ENCODE data around the gene MAN1B1. TPM values are rescaled to one million over a fixed set of nuclear protein-coding genes. Genes with fewer than 3 reads are reported as not detected.

The MAN1B1 gene
- total RNA-seq, 2 experiments from 2014 or later, result 18.7 to 18.9 TPM

DNA sequence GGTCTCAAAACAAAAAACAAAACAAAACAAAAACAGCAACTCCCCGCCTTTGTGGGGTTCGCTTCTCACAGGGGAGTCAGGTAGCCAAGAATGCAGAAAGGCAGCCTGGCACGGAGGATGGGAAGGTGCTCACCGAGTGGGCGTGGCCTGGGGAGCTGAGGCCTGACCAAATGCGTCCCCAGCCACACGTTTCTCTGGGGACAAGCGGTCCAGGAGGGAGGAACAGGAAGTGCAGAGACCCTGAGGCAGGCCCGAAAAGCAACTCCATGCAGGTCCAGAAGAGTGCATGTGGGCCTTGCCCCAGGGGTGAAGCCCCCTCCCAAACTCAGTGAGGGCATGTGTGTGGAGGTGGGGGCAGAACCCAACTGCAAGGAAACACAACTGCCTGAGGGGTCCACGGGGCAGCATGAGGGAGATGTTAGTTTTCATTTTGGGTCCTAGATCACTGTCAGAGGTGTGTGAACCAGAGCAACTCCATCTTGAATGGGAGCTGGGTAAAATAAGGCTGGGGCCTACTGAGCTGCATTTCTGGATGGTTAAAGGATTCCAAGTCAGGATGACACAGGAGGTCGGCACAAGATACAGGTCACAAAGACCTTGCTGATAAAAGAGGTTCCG lies 12.0 kb upstream of the MAN1B1 start:
- CTCF ChIA-PET, result interaction anchor here (1.4 kb wide), 1 partner anchor 11 kb away, joined by 3 read pairs; no protein-coding TSS in a partner anchor
- intact Hi-C loops (cut with micrococcal nuclease), result no loop called here
- H3K9me3 Mint-ChIP-seq, result no peaks in the 10 kb centered on the region
- H3K27ac Mint-ChIP-seq, result no peak overlapping the region
- no peaks in the 10 kb centered on the region for H3K36me3 Mint-ChIP-seq (ENCODE audit: low read depth)
- no peaks in the 10 kb centered on the region for H3K27me3 Mint-ChIP-seq (ENCODE audit: low read depth)
- H3K4me3 Mint-ChIP-seq, result no peak overlapping the region
- H3K4me1 Mint-ChIP-seq (ENCODE audit: low read depth), result peaks cover 5% of the 10 kb centered on the region
- DNase-seq, result no peak

DNA sequence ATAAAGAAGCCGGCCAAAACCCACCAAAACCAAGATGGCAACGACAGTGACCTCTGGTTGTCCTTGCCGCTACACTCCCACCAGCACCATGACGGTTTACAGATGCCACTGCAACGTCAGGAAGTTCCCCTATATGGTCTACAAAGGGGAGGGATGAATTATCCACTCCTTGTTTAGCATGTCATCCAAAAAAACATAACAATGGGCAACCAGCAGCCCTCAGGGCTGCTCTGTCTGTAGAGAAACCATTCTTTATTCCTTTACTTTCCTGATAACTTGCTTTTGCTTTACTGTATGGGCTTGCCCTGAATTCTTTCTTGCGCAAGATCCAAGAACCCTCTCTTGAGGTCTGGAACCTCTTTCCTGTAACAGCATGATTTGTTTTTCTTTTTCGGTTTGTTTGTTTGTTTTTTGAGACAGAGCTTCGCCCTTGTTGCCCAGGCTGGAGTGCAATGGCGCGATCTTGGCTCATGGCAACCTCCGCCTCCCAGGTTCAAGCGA lies 11.5 kb upstream of the MAN1B1 start:
- H3K27me3 Mint-ChIP-seq (ENCODE audit: low read depth), result no peaks in the 10 kb centered on the region
- no peaks in the 10 kb centered on the region for H3K36me3 Mint-ChIP-seq (ENCODE audit: low read depth)
- no peak overlapping the region for H3K27ac Mint-ChIP-seq
- no peaks in the 10 kb centered on the region for H3K9me3 Mint-ChIP-seq
- intact Hi-C loops (cut with micrococcal nuclease), result no loop called here
- H3K4me3 Mint-ChIP-seq, result no peak overlapping the region
- DNase-seq, result no peak
- CTCF ChIA-PET, result interaction anchor here (1.0 to 1.8 kb wide), 3 partner anchors 11 to 128 kb away, joined by 3 to 6 read pairs (median 3); no protein-coding TSS in a partner anchor
- peaks cover 5% of the 10 kb centered on the region for H3K4me1 Mint-ChIP-seq (ENCODE audit: low read depth)

DNA sequence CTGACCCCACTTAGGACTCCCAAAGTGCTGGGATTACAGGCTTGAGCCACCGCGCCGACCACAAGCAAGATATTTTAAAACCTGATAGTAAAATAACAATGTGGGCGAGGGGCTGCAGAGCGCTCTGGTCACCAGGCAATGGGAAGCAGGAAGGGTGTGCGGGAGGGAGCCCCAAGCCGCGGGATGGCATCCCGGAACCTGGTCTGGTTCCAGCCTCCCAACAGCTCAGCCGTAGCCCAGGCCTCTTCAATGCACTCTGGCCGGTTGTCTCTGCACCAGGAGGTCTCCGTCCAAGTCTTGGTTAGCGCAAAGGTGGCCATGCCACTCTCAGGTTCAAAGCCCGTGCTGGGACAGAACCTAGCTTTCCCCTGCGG lies 10.2 kb upstream of the MAN1B1 start:
- CTCF ChIA-PET, result interaction anchor here (0.8 to 2.3 kb wide), 5 partner anchors 10 to 47 kb away, joined by 3 to 19 read pairs (median 5); no protein-coding TSS in a partner anchor
- H3K4me1 Mint-ChIP-seq (ENCODE audit: low read depth), result no peaks in the 10 kb centered on the region
- intact Hi-C loops (cut with micrococcal nuclease), result no loop called here
- no peaks in the 10 kb centered on the region for H3K36me3 Mint-ChIP-seq (ENCODE audit: low read depth)
- H3K4me3 Mint-ChIP-seq, result peak overlapping the region; percentile 57
- no peak overlapping the region for H3K27ac Mint-ChIP-seq
- no peaks in the 10 kb centered on the region for H3K27me3 Mint-ChIP-seq (ENCODE audit: low read depth)
- no peaks in the 10 kb centered on the region for H3K9me3 Mint-ChIP-seq
- no peak for DNase-seq

DNA sequence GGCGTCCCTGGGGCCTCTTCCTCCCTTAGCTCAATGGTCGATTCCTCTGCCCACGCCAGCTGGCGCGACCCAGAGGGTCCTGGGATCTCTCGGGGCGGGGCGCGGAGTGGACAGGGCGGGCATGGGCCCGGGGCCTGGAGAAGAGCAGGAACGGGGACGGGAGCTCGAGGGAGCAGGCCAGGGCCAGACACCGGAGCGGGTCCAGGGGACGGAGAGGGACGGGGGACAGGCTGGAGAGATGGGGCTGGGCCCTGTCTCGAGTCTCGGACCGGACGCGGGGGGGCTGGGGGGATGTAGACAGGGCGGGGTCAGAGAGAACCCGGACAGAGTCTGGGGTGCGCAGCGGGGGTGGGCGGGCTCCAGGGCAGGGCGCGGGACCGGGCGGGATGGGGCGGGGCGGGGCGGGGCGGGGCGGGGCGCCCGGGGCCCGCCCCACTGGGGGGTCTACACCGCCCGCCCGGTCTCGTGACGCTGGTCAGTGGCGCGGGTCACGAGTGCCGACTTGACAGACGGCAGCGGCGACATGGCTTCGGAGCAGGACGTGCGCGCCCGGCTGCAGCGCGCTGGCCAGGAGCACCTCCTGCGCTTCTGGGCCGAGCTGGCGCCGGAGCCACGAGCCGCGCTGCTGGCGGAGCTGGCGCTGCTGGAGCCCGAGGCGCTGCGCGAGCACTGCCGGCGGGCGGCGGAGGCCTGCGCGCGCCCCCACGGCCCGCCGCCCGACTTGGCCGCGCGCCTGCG lies 9.6 kb upstream of the MAN1B1 start, which contains the start of gene UAP1L1:
UAP1L1 (plus strand) TSS at position 508 of the 738 bp plus-strand sequence; CDS start at position 524, 16 bp downstream.
- intact Hi-C loops (cut with micrococcal nuclease), result no loop called here
- no peak within 1 kb of the TSS for H3K27ac Mint-ChIP-seq
- H3K4me3 Mint-ChIP-seq, result peak within 1 kb of the TSS; percentile 66
- H3K27me3 Mint-ChIP-seq (ENCODE audit: low read depth), result no peaks in the 10 kb centered on the region
- CTCF ChIA-PET, result interaction anchor here (0.8 to 2.3 kb wide), 6 partner anchors 10 to 48 kb away, joined by 3 to 19 read pairs (median 4); no protein-coding TSS in a partner anchor
- no peaks in the 10 kb centered on the region for H3K4me1 Mint-ChIP-seq (ENCODE audit: low read depth)
- H3K36me3 Mint-ChIP-seq (ENCODE audit: low read depth), result no peaks in the 10 kb centered on the region
- peak; percentile 51 for DNase-seq
- no peaks in the 10 kb centered on the region for H3K9me3 Mint-ChIP-seq

DNA sequence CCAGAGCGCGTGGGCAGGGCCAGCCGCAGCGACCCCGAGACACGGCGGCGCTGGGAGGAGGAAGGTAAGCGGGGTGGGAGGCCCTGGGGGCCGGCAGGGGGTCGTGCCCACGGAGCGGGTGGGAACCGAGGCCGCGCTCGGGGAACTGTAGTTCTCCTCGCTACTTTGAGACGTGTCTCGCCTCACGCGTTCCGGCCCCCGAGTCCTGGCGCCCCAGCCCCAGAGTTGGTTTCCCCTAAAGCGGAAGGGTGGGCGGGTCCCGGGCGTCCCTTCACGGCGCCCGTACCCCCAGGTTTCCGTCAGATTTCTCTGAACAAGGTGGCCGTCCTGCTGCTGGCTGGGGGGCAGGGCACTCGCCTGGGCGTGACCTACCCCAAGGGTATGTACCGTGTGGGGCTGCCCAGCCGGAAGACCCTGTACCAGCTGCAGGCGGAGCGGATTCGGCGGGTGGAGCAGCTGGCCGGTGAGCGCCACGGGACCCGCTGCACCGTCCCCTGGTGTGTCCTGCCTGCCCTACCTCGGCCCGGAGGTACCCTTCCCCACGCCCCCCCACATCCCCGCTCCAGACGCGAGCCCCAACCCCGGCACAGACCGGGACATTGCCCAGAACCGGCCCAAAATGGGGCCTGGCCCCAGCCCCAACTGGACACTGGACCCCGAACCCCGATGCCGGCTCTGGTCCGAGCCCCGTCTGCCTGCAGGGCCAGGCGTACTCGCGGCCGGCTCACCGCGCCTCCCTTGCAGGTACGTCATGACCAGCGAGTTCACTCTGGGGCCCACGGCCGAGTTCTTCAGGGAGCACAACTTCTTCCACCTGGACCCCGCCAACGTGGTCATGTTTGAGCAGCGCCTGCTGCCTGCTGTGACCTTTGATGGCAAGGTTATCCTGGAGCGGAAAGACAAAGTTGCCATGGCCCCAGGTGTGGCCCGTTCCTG lies 8.8 kb upstream of the MAN1B1 start:
- intact Hi-C loops (cut with micrococcal nuclease), result no loop called here
- no peak overlapping the region for H3K27ac Mint-ChIP-seq
- CTCF ChIA-PET, result interaction anchor here (0.9 to 2.3 kb wide), 4 partner anchors 10 to 48 kb away, joined by 3 to 19 read pairs (median 4); no protein-coding TSS in a partner anchor
- H3K4me3 Mint-ChIP-seq, result peak overlapping the region; percentile 66
- no peaks in the 10 kb centered on the region for H3K36me3 Mint-ChIP-seq (ENCODE audit: low read depth)
- no peaks in the 10 kb centered on the region for H3K27me3 Mint-ChIP-seq (ENCODE audit: low read depth)
- H3K9me3 Mint-ChIP-seq, result no peaks in the 10 kb centered on the region
- peak; percentile 37 for DNase-seq
- no peaks in the 10 kb centered on the region for H3K4me1 Mint-ChIP-seq (ENCODE audit: low read depth)

DNA sequence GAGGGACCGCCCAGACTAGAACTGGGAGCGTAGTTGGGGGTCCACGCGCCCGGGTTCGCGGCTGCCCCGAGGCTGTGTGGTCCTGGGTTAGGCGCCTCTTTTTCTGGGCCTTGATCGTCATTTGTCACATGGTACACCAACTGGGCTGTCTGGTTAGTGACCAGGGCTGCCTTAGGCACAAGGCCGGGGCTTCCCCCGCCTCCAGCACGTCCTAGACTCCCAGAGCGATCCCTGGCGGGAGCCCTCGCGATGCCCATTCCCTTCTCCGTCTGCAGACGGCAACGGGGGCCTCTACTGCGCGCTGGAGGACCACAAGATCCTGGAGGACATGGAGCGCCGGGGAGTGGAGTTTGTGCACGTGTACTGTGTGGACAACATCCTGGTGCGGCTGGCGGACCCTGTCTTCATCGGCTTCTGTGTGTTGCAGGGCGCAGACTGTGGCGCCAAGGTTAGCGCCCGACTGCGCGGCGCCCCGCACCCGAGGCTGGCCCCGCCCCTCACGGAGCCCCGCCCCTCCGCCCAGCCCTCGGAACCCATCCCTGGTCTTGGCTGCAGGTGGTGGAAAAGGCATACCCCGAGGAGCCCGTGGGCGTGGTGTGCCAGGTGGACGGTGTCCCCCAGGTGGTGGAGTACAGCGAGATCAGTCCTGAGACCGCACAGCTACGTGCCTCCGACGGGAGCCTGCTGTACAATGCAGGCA lies 7.9 kb upstream of the MAN1B1 start:
- CTCF ChIA-PET, result interaction anchor here (0.9 to 1.2 kb wide), 2 partner anchors 34 to 49 kb away, joined by 3 to 4 read pairs; no protein-coding TSS in a partner anchor
- Mint-ChIP-seq H3K36me3 (ENCODE audit: low read depth) (no peaks in the 10 kb centered on the region), H3K27me3 (ENCODE audit: low read depth) (no peaks in the 10 kb centered on the region), H3K4me1 (ENCODE audit: low read depth) (peaks cover 3% of the 10 kb centered on the region), H3K4me3 (no peak overlapping the region), H3K27ac (no peak overlapping the region), H3K9me3 (no peaks in the 10 kb centered on the region)
- intact Hi-C loops (cut with micrococcal nuclease), result no loop called here
- no peak for DNase-seq

DNA sequence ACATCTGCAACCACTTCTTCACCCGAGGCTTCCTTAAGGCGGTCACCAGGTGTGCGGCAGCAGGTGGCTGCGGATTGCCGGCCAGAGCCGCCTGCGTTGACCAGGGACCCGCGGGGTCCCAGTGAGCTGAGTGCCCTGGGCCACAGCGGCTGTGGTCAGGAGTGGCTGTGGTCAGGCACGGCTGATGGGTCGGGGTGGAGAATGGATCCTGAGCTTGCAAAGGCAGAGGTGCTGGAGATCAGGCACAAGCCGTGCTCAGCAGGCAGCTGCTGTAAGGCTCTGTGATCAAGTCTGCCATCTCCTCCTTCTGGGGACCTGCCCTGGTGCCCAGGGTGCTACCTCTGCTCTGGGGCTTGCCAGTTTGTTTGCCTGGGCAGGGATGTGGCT lies 7.4 kb upstream of the MAN1B1 start:
- DNase-seq, result no peak
- Mint-ChIP-seq H3K4me3 (peak overlapping the region; percentile 16), H3K4me1 (ENCODE audit: low read depth) (peaks cover 4% of the 10 kb centered on the region), H3K27me3 (ENCODE audit: low read depth) (no peaks in the 10 kb centered on the region), H3K36me3 (ENCODE audit: low read depth) (no peaks in the 10 kb centered on the region), H3K9me3 (no peaks in the 10 kb centered on the region), H3K27ac (no peak overlapping the region)
- CTCF ChIA-PET, result no interaction called here
- intact Hi-C loops (cut with micrococcal nuclease), result no loop called here

DNA sequence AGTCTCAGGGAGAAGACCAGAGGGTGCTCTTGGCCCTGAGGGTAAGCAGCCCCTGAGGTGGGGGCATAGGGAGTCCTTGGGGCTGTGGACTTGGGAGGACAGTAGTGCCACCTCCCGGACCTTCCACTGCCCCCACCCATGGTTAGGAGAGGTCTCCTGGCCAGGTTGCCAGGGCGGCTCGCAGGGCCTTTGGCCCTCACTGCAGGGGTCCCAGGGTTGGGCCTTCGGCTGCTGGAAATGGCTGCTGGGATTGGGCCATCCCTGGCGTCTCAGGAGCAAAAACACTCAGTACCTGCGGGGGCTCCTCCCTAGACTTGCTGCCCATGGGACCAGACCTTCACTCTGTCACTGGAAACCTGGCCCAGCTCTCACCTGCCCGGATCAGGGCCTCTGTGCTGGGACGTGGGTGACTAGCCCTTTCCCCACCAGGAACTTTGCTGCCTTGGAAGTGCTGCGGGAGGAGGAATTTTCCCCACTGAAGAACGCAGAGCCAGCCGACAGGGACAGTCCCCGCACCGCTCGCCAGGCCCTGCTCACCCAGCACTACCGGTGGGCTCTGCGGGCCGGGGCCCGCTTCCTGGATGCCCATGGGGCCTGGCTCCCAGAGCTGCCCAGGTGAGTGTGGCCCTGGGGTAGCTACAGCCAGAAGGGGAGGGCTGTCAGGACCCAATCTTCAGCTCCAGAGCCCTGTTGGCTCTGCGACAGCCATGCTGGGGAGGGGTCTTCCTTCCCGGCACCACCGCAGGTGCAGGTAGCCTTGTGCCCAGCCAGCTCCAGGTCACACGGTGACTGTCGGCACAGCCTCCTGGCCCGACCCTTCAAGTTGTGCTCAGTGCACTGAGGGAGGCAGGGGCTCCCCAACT lies 6.3 kb upstream of the MAN1B1 start:
- Mint-ChIP-seq H3K4me3 (no peak overlapping the region), H3K27me3 (ENCODE audit: low read depth) (no peaks in the 10 kb centered on the region), H3K27ac (no peak overlapping the region), H3K9me3 (no peaks in the 10 kb centered on the region), H3K36me3 (ENCODE audit: low read depth) (no peaks in the 10 kb centered on the region), H3K4me1 (ENCODE audit: low read depth) (peaks cover 12% of the 10 kb centered on the region)
- no peak for DNase-seq
- CTCF ChIA-PET, result interaction anchor here (0.9 to 1.0 kb wide), 2 partner anchors 33 to 409 kb away, joined by 3 read pairs; no protein-coding TSS in a partner anchor
- intact Hi-C loops (cut with micrococcal nuclease), result no loop called here

DNA sequence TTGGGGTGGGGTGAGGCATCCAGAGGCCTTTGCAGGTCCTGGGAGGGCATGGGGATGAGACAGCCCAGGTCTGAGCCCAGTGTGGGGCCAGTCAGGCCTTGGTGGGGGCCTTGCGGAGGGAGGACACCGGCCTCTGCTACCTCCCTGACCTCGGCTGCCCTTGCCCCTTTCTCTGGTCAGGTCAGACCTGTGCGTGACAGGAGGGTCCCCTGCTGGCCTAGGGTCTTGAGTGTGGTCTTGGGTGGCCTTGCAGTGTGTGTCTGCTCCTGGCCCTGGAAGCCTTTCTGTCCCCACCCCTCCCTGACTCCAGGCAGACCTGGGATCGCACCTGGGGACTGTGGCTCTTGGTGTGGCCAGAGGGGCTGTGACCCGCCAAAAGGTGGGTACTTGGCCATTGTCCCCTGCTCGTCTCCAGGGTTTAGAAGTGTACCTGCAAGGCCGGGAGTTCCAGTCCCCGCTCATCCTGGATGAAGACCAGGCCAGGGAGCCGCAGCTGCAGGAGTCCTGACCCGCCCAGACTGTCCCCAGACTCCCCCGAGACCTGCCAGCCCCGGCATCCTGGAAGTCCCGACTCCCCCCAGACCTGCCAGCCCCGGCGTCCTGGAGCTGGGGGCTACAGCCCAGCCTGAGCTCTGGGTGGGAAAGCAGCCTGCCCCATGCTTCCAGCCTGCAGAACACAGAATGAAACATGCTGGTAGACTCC lies 4.4 kb upstream of the MAN1B1 start:
- Mint-ChIP-seq H3K4me1 (ENCODE audit: low read depth) (peaks cover 16% of the 10 kb centered on the region), H3K27me3 (ENCODE audit: low read depth) (no peaks in the 10 kb centered on the region), H3K9me3 (no peaks in the 10 kb centered on the region), H3K27ac (no peak overlapping the region), H3K4me3 (no peak overlapping the region), H3K36me3 (ENCODE audit: low read depth) (no peaks in the 10 kb centered on the region)
- CTCF ChIA-PET, result no interaction called here
- no peak for DNase-seq
- intact Hi-C loops (cut with micrococcal nuclease), result no loop called here

DNA sequence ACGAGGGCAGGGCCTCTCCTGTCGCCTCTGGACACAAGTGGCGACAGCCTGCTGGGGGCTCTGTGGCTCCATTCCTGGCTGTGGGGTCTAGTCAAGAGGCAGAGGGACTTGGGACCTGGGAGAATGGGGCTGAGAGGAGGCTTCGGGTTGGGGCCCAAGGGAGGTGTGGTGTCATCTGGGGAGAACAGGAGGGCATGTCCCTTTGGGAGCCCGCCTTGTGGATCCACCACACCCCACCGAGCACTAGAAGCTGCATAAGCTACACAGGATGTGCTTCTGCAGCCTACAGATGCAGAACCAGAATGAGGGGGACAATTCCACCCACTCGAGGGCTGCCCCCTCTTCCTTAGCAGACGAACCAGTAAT lies 3.9 kb upstream of the MAN1B1 start:
- DNase-seq, result no peak
- no peak overlapping the region for H3K27ac Mint-ChIP-seq
- CTCF ChIA-PET, result interaction anchor here (1.0 kb wide), 1 partner anchor 34 kb away, joined by 3 read pairs; no protein-coding TSS in a partner anchor
- H3K4me3 Mint-ChIP-seq, result no peak overlapping the region
- intact Hi-C loops (cut with micrococcal nuclease), result no loop called here
- H3K36me3 Mint-ChIP-seq (ENCODE audit: low read depth), result no peaks in the 10 kb centered on the region
- no peaks in the 10 kb centered on the region for H3K27me3 Mint-ChIP-seq (ENCODE audit: low read depth)
- peaks cover 21% of the 10 kb centered on the region for H3K4me1 Mint-ChIP-seq (ENCODE audit: low read depth)
- no peaks in the 10 kb centered on the region for H3K9me3 Mint-ChIP-seq
